ENCODE results near the gene THSD4.

GRCh38 chr15:71254491-71254890 lies 139.2 kb downstream of the THSD4 start:
- no peak for TF ChIP-seq CTCF (conservative IDR thresholded peaks at IDR 0.05; ENCODE audit: low read length)
- TF ChIP-seq EZH2phosphoT487 (IDR thresholded peaks at IDR 0.05; ENCODE audit: borderline replicate concordance, low read depth, low read length) = no peak
